Activated T-cell treated with anti-CD3 and anti-CD28 coated beads for 4 hours (primary cell): Measurements from ENCODE around the gene SHC1.
"Not testable (repeated sequence)": the region's sequence is repeated elsewhere in the genome, so short reads cannot be mapped to it uniquely, and the experiment has no call there.

Experiments
- DNase-seq: peaks from one replicate; pipeline ENCODE4 v3.0.0-alpha.2; 2020

SHC1 gene

GRCh38 chr1:154995301-154995983 lies 24.9 kb upstream of the SHC1 start:
- DNase-seq = not testable (repeated sequence)

- no peak for DNase-seq
These were observed 24.0 kb upstream of the SHC1 start for GRCh38 chr1:154994591-154994990.

- no peak for DNase-seq
These were observed 23.7 kb upstream of the SHC1 start for GRCh38 chr1:154994269-154994587.

- DNase-seq = no peak
These were observed 23.2 kb upstream of the SHC1 start, which contains the start of gene LENEP for GRCh38 chr1:154993572-154994268. TSS of gene LENEP (plus strand) at chr1:154993586. CDS start at chr1:154993608, 22 bp downstream.

- DNase-seq = no peak
These were observed 22.4 kb upstream of the SHC1 start for GRCh38 chr1:154992721-154993571.

GRCh38 chr1:154990276-154990675 lies 19.7 kb upstream of the SHC1 start:
- DNase-seq = no peak

GRCh38 chr1:154989195-154989860 lies 18.8 kb upstream of the SHC1 start:
- no peak for DNase-seq

- DNase-seq = no peak
These were observed 17.8 kb upstream of the SHC1 start for GRCh38 chr1:154988058-154988954.

GRCh38 chr1:154987326-154987725 lies 16.8 kb upstream of the SHC1 start:
- DNase-seq = no peak

- not testable (repeated sequence) for DNase-seq
These were observed 16.2 kb upstream of the SHC1 start for GRCh38 chr1:154986736-154987135.

- DNase-seq = no peak
These were observed 13.4 kb upstream of the SHC1 start for GRCh38 chr1:154983776-154984466.

- peak; percentile 94 for DNase-seq
These were observed 12.5 kb upstream of the SHC1 start, which contains the start of gene FLAD1 for GRCh38 chr1:154982897-154983648. TSS of gene FLAD1 (plus strand) at chr1:154983344. CDS start at chr1:154983695, 351 bp downstream.

GRCh38 chr1:154982341-154982740 lies 11.8 kb upstream of the SHC1 start:
- no peak for DNase-seq

GRCh38 chr1:154978360-154978759 lies 7.8 kb upstream of the SHC1 start:
- DNase-seq = no peak

- not testable (repeated sequence) for DNase-seq
These were observed 7.2 kb upstream of the SHC1 start for GRCh38 chr1:154977762-154978161.

GRCh38 chr1:154975409-154976059 lies 5.0 kb upstream of the SHC1 start:
- DNase-seq = no peak

- DNase-seq = peak; percentile 92
These were observed 4.4 kb upstream of the SHC1 start for GRCh38 chr1:154974808-154975408.

- DNase-seq = peak; percentile 93
These were observed 3.7 kb upstream of the SHC1 start, which contains the start of gene CKS1B for GRCh38 chr1:154974102-154974807. TSS of gene CKS1B (plus strand) at chr1:154974681. CDS start at chr1:154974746, 65 bp downstream.
